Rectal smooth muscle tissue (tissue), 1 donor: Measurements from ENCODE around the gene C9orf78.

Source experiments
- H3K27ac ChIP-seq: one replicate; pipeline ENCODE4 v1.7.0; 2013; ENCODE audit warnings: low read depth, low read length, inconsistent platforms
- H3K27me3 ChIP-seq: one replicate; pipeline ENCODE4 v1.7.0; 2013; ENCODE audit warnings: low read length; ENCODE audit not compliant: control insufficient read depth, insufficient read depth
- H3K36me3 ChIP-seq: one replicate; pipeline ENCODE4 v1.7.0; 2013; ENCODE audit warnings: low read length; ENCODE audit not compliant: control insufficient read depth, insufficient read depth
- H3K4me1 ChIP-seq: one replicate; pipeline ENCODE4 v1.7.0; 2013; ENCODE audit warnings: low read length; ENCODE audit not compliant: control insufficient read depth, insufficient read depth
- H3K4me3 ChIP-seq: one replicate; pipeline ENCODE4 v1.7.0; 2013; ENCODE audit warnings: low read length
- H3K9ac ChIP-seq: one replicate; pipeline ENCODE4 v1.7.0; 2013; ENCODE audit warnings: low read length

The C9orf78 gene

DNA sequence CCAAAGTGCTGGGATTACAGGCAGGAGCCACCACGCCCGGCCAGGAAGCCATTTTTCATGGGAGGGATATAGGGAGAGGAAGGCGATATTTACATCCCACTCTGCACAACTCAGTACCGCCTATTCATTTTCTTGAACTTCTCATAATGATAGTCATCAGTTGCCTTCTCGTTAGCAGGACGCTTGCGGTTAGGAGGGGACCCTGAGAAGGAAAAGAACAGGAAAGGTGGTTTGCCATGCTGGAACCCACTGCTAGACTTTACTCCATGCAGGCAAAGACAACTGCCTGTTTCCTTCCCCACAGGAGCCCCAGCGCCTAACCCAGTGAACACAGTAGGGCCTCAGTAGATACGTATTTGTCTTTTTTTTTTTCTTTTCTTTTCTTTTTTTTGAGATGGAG lies 7.0 kb downstream of the C9orf78 start:
- no peak overlapping the region for H3K4me3 ChIP-seq
- peaks cover 9% of the 10 kb centered on the region for H3K36me3 ChIP-seq
- no peaks in the 10 kb centered on the region for H3K27me3 ChIP-seq
- no peak overlapping the region for H3K9ac ChIP-seq
- peaks cover 1% of the 10 kb centered on the region for H3K4me1 ChIP-seq
- no peak overlapping the region for H3K27ac ChIP-seq

- no peak overlapping the region for H3K27ac ChIP-seq
- no peak overlapping the region for H3K4me3 ChIP-seq
- H3K27me3 ChIP-seq: no peaks in the 10 kb centered on the region
- H3K9ac ChIP-seq: no peak overlapping the region
- H3K4me1 ChIP-seq: peaks cover 5% of the 10 kb centered on the region
- H3K36me3 ChIP-seq: peaks cover 9% of the 10 kb centered on the region
These were observed 8.3 kb downstream of the C9orf78 start for GRCh38 chr9:129826759-129827158.

DNA sequence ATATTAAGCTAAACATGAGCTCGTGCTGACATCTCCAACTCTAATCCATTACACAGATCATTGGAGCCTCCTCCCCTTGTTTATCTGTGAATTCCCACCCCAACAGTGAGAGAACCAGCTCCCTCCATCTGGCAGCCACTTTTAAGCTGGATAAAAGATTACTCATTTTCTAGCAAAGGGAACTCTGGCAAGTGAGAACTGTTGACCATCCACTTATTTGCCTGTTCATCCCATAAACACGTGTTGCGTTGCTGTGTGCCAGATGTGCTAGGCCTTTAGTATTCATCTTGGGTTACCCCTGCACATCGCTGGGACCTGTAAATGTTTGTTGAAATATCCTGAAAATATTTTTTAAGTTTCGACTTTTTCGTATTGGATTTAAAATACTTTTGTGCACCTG lies 8.7 kb downstream of the C9orf78 start:
- no peak overlapping the region for H3K27ac ChIP-seq
- no peak overlapping the region for H3K9ac ChIP-seq
- peaks cover 10% of the 10 kb centered on the region for H3K36me3 ChIP-seq
- H3K27me3 ChIP-seq: no peaks in the 10 kb centered on the region
- H3K4me3 ChIP-seq: no peak overlapping the region
- peaks cover 5% of the 10 kb centered on the region for H3K4me1 ChIP-seq

- Histone ChIP-seq H3K4me3 (peak within 1 kb of the TSS; percentile 87), H3K27ac (peak within 1 kb of the TSS; percentile 58), H3K9ac (peak within 1 kb of the TSS; percentile 68), H3K4me1 (peaks cover 5% of the 10 kb centered on the region), H3K27me3 (no peaks in the 10 kb centered on the region), H3K36me3 (peaks cover 5% of the 10 kb centered on the region)
These were observed 11.0 kb downstream of the C9orf78 start, which contains the start of gene TOR1A for GRCh38 chr9:129823935-129824601. TSS of gene TOR1A (minus strand) at chr9:129824136. CDS start at chr9:129824085, 51 bp downstream.

- Histone ChIP-seq H3K27me3 (no peaks in the 10 kb centered on the region), H3K4me1 (peaks cover 5% of the 10 kb centered on the region), H3K36me3 (peaks cover 3% of the 10 kb centered on the region), H3K9ac (peak overlapping the region; percentile 24), H3K27ac (peak overlapping the region; percentile 58), H3K4me3 (peak overlapping the region; percentile 87)
These were observed 11.5 kb downstream of the C9orf78 start for GRCh38 chr9:129823542-129823934.

DNA sequence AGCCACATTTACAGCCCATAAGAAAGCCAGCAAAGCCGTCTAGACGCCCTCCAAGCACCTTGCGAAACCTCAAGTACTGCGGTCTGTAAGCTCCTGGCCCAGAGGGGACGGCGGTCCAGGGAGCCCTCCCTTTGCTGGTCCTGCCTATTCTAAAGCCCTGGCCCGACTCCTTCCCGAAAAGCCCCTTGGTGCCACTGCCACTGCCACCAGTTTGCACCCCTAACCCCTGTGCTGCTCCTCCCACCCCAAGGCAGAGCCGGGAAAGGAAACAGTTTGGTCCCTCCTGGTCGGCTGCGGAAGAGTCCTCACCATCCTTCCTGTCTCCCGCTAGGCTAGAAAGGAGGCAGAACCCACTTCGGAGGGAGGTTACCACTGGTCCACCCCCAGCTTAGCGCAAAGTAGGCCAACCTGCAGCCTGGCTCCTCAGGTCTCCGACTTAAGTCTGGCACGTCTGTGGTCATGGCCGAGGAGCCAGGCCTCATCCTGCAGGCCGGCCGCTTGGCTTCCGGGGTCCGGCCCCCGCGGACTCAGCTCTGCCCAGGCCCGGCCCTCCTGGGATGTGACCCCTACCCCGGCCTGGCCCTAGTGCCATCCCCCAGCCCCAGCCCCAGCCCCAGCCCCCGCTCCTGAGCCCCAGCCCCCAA lies 12.1 kb downstream of the C9orf78 start:
- Histone ChIP-seq H3K36me3 (peaks cover 6% of the 10 kb centered on the region), H3K4me1 (peaks cover 5% of the 10 kb centered on the region), H3K27me3 (no peaks in the 10 kb centered on the region), H3K27ac (no peak overlapping the region), H3K9ac (peak overlapping the region; percentile 68), H3K4me3 (peak overlapping the region; percentile 75)

GRCh38 chr9:129816501-129817435 lies 18.3 kb downstream of the C9orf78 start:
- no peak overlapping the region for H3K4me3 ChIP-seq
- peaks cover 24% of the 10 kb centered on the region for H3K36me3 ChIP-seq
- no peaks in the 10 kb centered on the region for H3K4me1 ChIP-seq
- no peak overlapping the region for H3K9ac ChIP-seq
- H3K27me3 ChIP-seq: no peaks in the 10 kb centered on the region
- no peak overlapping the region for H3K27ac ChIP-seq

- H3K4me3 ChIP-seq: no peak overlapping the region
- H3K4me1 ChIP-seq: no peaks in the 10 kb centered on the region
- H3K9ac ChIP-seq: no peak overlapping the region
- no peaks in the 10 kb centered on the region for H3K27me3 ChIP-seq
- H3K36me3 ChIP-seq: peaks cover 22% of the 10 kb centered on the region
- H3K27ac ChIP-seq: no peak overlapping the region
These were observed 19.8 kb downstream of the C9orf78 start for GRCh38 chr9:129815278-129815677.

GRCh38 chr9:129814432-129815223 lies 20.4 kb downstream of the C9orf78 start:
- Histone ChIP-seq H3K27me3 (no peaks in the 10 kb centered on the region), H3K9ac (no peak overlapping the region), H3K4me3 (no peak overlapping the region), H3K27ac (no peak overlapping the region), H3K36me3 (peaks cover 24% of the 10 kb centered on the region), H3K4me1 (no peaks in the 10 kb centered on the region)

DNA sequence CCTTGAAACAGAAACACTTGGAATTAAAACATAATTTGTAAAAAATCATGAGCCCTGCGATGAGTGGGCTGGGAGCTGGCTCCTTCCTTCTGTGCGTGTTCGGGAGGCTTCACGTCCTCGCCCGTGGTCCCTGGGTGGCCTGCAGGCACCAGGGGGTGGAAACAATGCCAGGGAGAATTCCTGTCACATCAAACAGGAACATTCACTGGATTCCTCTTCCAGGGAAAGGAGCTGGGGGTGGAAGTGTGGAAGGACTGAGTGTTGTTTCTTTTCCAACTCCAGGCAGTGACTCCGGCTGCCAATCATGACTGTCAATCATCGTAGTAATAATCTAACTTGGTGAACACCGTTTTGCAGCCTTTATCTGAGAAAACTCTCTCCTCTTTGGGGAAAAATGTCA lies 21.4 kb downstream of the C9orf78 start:
- Histone ChIP-seq H3K27ac (no peak overlapping the region), H3K27me3 (no peaks in the 10 kb centered on the region), H3K36me3 (peaks cover 30% of the 10 kb centered on the region), H3K4me1 (no peaks in the 10 kb centered on the region), H3K4me3 (no peak overlapping the region), H3K9ac (no peak overlapping the region)

DNA sequence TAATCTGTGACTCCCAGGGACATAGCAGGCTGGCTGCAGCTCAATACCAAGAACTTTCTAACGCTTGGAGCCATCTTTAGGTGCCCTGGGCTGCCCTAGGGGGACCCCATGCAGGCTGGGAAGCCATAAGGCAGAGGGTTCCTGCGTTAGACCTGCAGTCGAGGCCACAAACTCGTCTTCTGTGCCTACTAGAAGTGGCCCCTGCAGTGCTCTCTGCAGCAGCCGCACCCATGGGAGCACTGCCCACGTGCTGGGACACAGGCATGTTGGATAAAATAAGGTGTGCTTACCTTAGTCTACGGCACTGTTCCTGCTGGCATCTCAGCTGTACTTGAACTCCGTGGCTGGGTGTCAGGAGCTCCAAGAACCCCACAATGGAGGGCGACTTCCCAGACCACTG lies 22.7 kb downstream of the C9orf78 start:
- Histone ChIP-seq H3K27me3 (no peaks in the 10 kb centered on the region), H3K36me3 (peaks cover 27% of the 10 kb centered on the region), H3K27ac (no peak overlapping the region), H3K4me1 (no peaks in the 10 kb centered on the region), H3K4me3 (no peak overlapping the region), H3K9ac (no peak overlapping the region)

DNA sequence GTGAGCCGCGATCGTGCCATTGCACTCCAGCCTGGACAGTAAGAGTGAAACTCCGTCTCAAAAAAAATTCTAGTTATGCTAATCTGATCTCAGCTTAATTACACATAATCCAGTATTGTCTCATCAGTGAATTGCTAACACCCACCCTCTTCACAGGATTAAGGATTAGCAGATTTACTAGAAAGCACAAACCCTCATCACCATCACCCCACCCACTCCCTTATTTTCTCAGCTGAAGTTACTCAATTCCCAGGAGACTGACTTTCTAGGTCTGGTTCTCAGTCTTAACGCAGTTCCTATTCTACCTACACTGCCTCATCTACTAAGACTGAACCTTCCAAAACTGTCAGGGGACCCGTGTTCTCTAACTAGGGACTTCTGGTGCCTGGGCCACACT lies 23.1 kb downstream of the C9orf78 start:
- Histone ChIP-seq H3K9ac (no peak overlapping the region), H3K27me3 (no peaks in the 10 kb centered on the region), H3K27ac (no peak overlapping the region), H3K4me1 (no peaks in the 10 kb centered on the region), H3K36me3 (peaks cover 30% of the 10 kb centered on the region), H3K4me3 (no peak overlapping the region)
